ENCODE data around the gene ATP1B2. TPM values are rescaled to one million over a fixed set of nuclear protein-coding genes. Genes with fewer than 3 reads are reported as not detected.

ATP1B2 gene
- total RNA-seq, 3 donors from 2014 or later, result 0.41 to 8.7 (median 0.67) TPM

- H3K4me1 ChIP-seq (ENCODE audit: low read depth), result peaks cover 11% of the 10 kb centered on the region
- no peaks in the 10 kb centered on the region for H3K9me3 ChIP-seq
- TF ChIP-seq, protein P1, sequence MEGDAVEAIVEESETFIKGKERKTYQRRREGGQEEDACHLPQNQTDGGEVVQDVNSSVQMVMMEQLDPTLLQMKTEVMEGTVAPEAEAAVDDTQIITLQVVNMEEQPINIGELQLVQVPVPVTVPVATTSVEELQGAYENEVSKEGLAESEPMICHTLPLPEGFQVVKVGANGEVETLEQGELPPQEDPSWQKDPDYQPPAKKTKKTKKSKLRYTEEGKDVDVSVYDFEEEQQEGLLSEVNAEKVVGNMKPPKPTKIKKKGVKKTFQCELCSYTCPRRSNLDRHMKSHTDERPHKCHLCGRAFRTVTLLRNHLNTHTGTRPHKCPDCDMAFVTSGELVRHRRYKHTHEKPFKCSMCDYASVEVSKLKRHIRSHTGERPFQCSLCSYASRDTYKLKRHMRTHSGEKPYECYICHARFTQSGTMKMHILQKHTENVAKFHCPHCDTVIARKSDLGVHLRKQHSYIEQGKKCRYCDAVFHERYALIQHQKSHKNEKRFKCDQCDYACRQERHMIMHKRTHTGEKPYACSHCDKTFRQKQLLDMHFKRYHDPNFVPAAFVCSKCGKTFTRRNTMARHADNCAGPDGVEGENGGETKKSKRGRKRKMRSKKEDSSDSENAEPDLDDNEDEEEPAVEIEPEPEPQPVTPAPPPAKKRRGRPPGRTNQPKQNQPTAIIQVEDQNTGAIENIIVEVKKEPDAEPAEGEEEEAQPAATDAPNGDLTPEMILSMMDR (IDR thresholded peaks at IDR 0.05), result no peak
- no peaks in the 10 kb centered on the region for H3K36me3 ChIP-seq (ENCODE audit: low read depth)
- DNase-seq (no peak), ATAC-seq (no peak)
- H3K4me3 ChIP-seq, result no peak overlapping the region
- intact Hi-C loops (cut with DNase I, micrococcal nuclease), result no loop called here
These were observed 1.1 kb downstream of the ATP1B2 start for GRCh38 chr17:7651665-7652387.

DNA sequence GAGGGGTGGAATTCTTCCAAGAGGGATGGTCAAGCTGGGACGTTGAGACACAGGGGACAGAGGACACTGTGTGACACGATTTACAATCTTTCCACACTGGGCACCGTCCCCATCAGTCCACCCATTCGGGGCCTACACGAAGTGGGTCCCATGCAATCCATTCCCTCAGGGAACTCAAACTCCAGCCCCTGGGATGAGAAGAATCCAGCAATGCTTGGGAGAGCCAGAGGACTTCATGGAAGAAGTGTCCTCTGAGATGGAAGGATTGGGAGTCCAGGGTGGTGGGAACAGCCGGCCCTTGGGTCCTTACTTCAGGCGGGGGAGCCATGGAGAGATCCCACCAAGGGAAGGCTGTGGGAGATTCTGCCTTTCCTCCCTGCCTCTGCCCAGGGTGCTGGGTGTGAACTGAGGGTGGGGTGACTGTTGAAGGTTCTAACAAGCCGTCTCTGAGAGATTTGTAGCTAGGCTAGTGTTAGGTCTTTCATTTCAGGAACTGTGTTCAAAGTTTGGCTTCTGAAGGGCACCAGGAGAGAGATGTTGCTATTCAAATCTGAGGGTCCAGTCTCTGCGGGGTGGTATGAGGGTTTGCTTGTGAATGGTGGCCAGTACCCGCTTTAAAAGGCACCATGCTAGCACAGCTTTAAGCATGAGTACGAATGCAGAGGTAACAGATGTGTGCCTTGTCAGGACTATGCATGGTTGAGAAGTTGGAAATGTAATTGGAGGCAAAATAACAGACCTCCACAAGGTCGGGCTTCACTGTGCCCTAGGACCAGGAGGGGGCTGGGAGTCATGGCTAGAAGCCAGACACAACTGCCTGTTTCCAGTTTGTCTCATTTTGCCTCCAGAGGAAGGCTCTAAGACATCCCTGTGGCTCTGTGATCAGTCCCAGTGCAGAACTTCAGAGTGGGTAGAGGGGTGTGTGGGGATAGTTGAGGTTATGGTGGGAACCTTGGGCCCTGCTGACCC lies 1.9 kb downstream of the ATP1B2 start:
- no peaks in the 10 kb centered on the region for H3K9me3 ChIP-seq
- TF ChIP-seq, protein P1 (IDR thresholded peaks at IDR 0.05), result no peak
- peaks cover 11% of the 10 kb centered on the region for H3K4me1 ChIP-seq (ENCODE audit: low read depth)
- no peaks in the 10 kb centered on the region for H3K36me3 ChIP-seq (ENCODE audit: low read depth)
- no peak for DNase-seq
- no peak for ATAC-seq
- intact Hi-C loops (cut with DNase I, micrococcal nuclease), result no loop called here
- H3K4me3 ChIP-seq, result no peak overlapping the region

DNA sequence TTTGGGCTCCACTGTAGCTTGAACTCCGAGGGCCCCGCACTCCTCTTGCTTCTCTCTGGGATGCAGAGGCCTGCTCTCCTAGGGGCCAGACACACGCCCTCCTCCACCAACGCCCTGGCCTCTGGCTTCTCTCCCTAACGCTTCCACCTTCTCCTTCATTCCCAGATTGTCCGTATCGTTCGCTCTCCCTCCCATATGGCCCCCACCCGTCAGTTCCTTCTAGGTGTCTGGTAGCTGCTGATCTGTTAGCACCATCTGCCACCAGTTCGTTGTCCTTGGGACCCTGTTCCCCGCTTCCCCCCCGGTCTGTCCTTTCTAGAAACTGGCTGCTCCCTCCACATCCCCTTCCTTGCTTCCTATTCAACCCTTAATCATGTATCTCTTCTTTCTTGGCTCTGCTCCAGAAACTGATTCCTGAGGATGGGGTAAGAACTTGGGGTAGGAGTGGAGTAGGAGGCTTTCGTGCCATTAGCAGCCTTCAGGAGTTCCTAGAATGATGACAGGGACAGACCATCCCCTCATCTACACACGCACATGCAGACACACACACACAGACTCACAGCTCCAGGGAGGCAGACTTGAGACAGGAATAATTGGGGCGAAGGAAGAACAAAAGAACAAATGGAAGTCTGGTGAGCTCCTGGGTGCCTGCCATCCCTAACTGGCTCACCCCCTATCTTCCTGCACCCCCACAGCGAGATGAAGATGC lies 4.3 kb downstream of the ATP1B2 start:
- Histone ChIP-seq H3K36me3 (ENCODE audit: low read depth) (no peaks in the 10 kb centered on the region), H3K4me1 (ENCODE audit: low read depth) (peaks cover 11% of the 10 kb centered on the region), H3K9me3 (no peaks in the 10 kb centered on the region), H3K4me3 (no peak overlapping the region)
- ATAC-seq, result no peak
- no peak for DNase-seq
- TF ChIP-seq, protein P1 (IDR thresholded peaks at IDR 0.05), result no peak
- intact Hi-C loops (cut with DNase I, micrococcal nuclease), result no loop called here

- Histone ChIP-seq H3K9me3 (no peaks in the 10 kb centered on the region), H3K4me1 (ENCODE audit: low read depth) (peaks cover 7% of the 10 kb centered on the region), H3K4me3 (no peak overlapping the region), H3K36me3 (ENCODE audit: low read depth) (no peaks in the 10 kb centered on the region)
- intact Hi-C loops (cut with DNase I, micrococcal nuclease), result no loop called here
- TF ChIP-seq, protein P1 (IDR thresholded peaks at IDR 0.05), result no peak
- ATAC-seq (no peak), DNase-seq (no peak)
These were observed 4.8 kb downstream of the ATP1B2 start for GRCh38 chr17:7655541-7655840.

GRCh38 chr17:7656958-7657609 lies 6.4 kb downstream of the ATP1B2 start:
- ATAC-seq (no peak), DNase-seq (peak in 2 of 3 donors; percentile 19 to 33)
- Histone ChIP-seq H3K36me3 (ENCODE audit: low read depth) (no peaks in the 10 kb centered on the region), H3K9me3 (no peaks in the 10 kb centered on the region), H3K4me1 (ENCODE audit: low read depth) (no peaks in the 10 kb centered on the region), H3K4me3 (no peak overlapping the region)
- intact Hi-C loops (cut with DNase I, micrococcal nuclease), result no loop called here
- TF ChIP-seq, protein P1 (IDR thresholded peaks at IDR 0.05), result no peak
